BJ (cell line): ENCODE data around the gene SPEG. TPM values are rescaled to one million over a fixed set of nuclear protein-coding genes. Genes with fewer than 3 reads are reported as not detected.
"Not testable (repeated sequence)": the region's sequence is repeated elsewhere in the genome, so short reads cannot be mapped to it uniquely, and the experiment has no call there.

Experiments
- CTCF ChIA-PET: fragments of 350-600 bp; formaldehyde crosslinking; extraction: SDS; loops from one replicate; lab custom pipeline; 2021; ENCODE audit warnings: antibody characterized with exemption, inconsistent platforms; lab: Yijun Ruan, JAX
- POLR2A ChIA-PET: fragments of 300-600 bp; sonication (Branson Sonifier 250); formaldehyde crosslinking; extraction: SDS; loops from one replicate; lab custom pipeline; 2021; ENCODE audit warnings: antibody characterized with exemption; lab: Charles Lee
- DNase-seq: peaks from one replicate; pipeline ENCODE4 v3.0.0-alpha.2; 2011; ENCODE audit warnings: low read depth
- H3K27me3 ChIP-seq: 2 replicates; pipeline ENCODE4 v1.6.0; 2011; ENCODE audit warnings: low read length; ENCODE audit not compliant: control insufficient read depth, insufficient read depth
- H3K36me3 ChIP-seq: 2 replicates; pipeline ENCODE4 v1.5.1; 2011; ENCODE audit warnings: low read length; ENCODE audit not compliant: control insufficient read depth, insufficient read depth
- H3K4me3 ChIP-seq: 2 replicates; pipeline ENCODE4 v1.5.1; 2011; ENCODE audit warnings: low read depth, mild to moderate bottlenecking, control low read depth, low read length
- polyA plus RNA-seq: library from polyadenylated mRNA; depleted of rRNA; stranded (reverse); fragments of >200 nt; gene quantifications from 2 replicates; pipeline ENCODE4 v1.2.3, GENCODE V29; 2011
- TF ChIP-seq, protein P1 (sequence below): IDR thresholded peaks from 2 replicates; pipeline ENCODE4 v1.5.1; 2011; ENCODE audit warnings: low read depth, mild to moderate bottlenecking, control low read depth, inconsistent platforms, low read length, moderate library complexity; ENCODE audit not compliant: insufficient read depth

SPEG gene
- polyA plus RNA-seq, 1 experiment: 69.9 TPM

DNA sequence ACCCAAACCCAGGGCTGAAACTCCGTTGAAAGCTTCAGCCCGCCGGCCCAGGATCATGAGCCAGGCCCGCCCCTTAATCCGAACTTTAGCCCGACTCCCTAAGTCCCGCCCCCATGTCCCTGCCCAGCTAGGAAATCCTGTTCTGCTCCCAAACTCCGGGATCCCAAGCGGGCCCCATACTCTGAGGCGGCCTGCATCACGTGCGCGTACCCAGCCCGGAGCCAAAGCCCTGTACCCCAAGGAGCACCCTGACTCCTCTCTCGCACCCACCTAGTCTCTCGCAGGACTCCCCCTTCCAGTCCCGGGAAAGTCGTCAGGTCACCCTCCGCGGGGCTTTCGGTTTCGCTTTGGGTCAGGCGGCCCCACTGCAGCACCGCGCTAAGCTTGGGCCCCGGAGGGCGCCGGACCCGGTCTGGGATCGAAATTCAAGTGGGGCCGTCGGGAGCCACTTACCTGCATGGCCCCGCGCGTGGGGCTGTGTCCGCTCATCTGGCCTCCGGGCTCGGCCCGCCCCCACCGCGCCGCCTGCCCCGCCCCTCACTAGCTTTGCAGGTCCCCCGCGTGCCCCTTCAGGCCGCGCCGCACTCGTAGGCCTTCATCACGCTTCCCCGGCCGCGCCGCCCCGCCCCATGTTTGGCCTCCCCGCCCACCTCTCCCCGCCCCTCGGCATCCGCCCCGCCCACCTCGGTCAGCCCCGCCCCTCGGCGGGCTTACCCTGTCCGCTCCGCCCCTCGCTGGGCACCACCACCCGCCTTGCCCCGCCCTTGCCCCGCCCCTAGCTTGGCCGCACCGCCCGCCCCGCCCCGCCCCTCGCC, 47.1 kb upstream of the SPEG start, which contains the start of gene DNPEP:
Gene DNPEP, minus strand, starts transcription at position 607 of the 815 bp plus-strand sequence. Its CDS starts 118 bp downstream, at position 489.
- CTCF ChIA-PET: interaction anchor here (0.6 to 6.2 kb wide), 14 partner anchors 9 to 1383 kb away, joined by 3 to 60 read pairs (median 4); no protein-coding TSS in a partner anchor
- Histone ChIP-seq H3K27me3 (no peaks in the 10 kb centered on the region), H3K4me3 (peak within 1 kb of the TSS; percentile 81), H3K36me3 (peaks cover 26% of the 10 kb centered on the region)
- DNase-seq: peak; percentile 17
- POLR2A ChIA-PET: interaction anchor here (0.5 to 0.7 kb wide), 10 partner anchors 8 to 511 kb away, joined by 3 to 12 read pairs (median 4); partner anchors contain the start of gene DNAJB2
- TF ChIP-seq, protein P1, sequence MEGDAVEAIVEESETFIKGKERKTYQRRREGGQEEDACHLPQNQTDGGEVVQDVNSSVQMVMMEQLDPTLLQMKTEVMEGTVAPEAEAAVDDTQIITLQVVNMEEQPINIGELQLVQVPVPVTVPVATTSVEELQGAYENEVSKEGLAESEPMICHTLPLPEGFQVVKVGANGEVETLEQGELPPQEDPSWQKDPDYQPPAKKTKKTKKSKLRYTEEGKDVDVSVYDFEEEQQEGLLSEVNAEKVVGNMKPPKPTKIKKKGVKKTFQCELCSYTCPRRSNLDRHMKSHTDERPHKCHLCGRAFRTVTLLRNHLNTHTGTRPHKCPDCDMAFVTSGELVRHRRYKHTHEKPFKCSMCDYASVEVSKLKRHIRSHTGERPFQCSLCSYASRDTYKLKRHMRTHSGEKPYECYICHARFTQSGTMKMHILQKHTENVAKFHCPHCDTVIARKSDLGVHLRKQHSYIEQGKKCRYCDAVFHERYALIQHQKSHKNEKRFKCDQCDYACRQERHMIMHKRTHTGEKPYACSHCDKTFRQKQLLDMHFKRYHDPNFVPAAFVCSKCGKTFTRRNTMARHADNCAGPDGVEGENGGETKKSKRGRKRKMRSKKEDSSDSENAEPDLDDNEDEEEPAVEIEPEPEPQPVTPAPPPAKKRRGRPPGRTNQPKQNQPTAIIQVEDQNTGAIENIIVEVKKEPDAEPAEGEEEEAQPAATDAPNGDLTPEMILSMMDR: no peak

DNA sequence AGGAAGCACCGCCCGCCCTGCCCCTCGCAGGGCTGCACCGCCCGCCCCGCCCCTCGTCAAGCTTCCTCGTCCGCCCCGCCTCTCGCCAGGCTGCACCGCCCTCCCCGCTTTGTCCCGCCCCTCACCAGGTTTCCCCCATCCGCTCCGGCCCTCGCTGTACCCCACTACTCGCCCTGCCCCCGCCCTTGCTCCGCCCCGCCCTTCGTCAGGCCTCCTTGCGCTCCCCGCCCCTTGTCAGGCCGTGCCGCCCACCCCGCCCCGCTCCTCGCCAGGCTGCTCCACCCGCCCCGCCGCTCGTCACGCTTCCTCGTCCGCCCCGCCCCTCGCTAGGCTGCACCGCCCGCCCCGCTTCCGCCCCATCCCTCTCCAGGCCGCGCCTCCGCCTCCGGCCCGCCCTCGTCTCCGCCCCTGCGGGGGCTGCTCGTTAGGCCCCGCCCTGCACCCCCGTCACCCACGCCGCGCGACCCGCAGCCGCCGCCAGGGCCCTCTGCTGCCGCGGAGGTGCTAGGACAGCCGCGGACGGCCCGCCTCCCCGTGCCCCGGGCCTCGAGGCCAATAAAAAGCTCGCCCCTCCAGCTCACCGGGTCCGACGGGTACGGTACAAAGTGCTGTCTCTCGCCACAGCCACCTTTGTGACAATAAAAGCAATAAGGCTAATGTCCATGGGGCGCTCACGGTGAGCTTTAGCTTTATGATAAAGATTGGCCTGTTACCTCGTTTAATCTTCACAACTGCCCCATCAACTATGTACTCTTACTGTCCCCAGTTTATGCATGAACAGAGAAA, 46.3 kb upstream of the SPEG start:
- Histone ChIP-seq H3K27me3 (no peaks in the 10 kb centered on the region), H3K4me3 (peak overlapping the region; percentile 42), H3K36me3 (peaks cover 22% of the 10 kb centered on the region)
- POLR2A ChIA-PET: interaction anchor here (0.5 to 0.7 kb wide), 9 partner anchors 11 to 512 kb away, joined by 3 to 12 read pairs (median 4); partner anchors contain the start of gene DNAJB2
- CTCF ChIA-PET: interaction anchor here (0.6 to 6.2 kb wide), 20 partner anchors 10 to 393 kb away, joined by 3 to 60 read pairs (median 4); partner anchors contain the start of gene OBSL1
- DNase-seq: peak; percentile 69
- TF ChIP-seq, protein P1: peak; percentile 43

DNA sequence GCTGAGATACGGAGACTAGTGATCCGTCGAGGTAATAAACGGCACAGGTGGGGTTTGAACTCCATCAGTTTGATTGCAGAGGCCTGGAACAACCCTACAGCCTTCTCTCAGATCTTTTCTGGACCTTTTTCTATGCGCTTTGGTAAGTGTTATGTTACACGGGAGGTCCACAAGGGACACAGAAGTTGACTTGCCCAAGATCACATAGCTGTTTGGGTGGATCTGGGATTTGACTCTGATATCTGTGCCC, 45.8 kb upstream of the SPEG start:
- Histone ChIP-seq H3K4me3 (peak overlapping the region; percentile 30), H3K36me3 (peaks cover 18% of the 10 kb centered on the region), H3K27me3 (no peaks in the 10 kb centered on the region)
- ChIA-PET CTCF (interaction anchor here (0.8 to 6.2 kb wide), 15 partner anchors 11 to 394 kb away, joined by 3 to 60 read pairs (median 3); partner anchors contain the start of gene OBSL1), POLR2A (interaction anchor here (0.6 kb wide), 1 partner anchor 166 kb away, joined by 4 read pairs; no protein-coding TSS in a partner anchor)
- TF ChIP-seq, protein P1: no peak
- DNase-seq: no peak

DNA sequence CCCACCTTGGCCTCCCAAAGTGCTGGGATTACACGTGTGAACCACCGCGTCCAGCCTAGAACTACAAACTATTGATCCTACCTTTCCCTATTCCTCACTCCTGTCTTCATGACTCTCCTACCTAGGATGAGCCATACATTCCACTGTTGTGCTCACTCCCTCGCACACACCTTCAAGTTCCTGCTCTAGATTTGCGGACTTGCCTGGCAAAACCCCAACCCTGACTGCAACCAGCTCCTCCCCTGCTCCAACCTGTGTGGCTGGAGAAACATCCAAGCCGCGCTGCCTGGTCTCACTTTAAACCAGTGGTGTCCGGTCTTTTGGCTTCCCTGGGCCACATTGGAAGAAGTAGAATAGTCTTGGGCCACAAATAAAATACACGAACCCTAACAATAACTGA, 41.9 kb upstream of the SPEG start:
- ChIA-PET POLR2A (no interaction called here), CTCF (interaction anchor here (1.0 to 2.5 kb wide), 9 partner anchors 10 to 138 kb away, joined by 3 to 18 read pairs (median 4); no protein-coding TSS in a partner anchor)
- Histone ChIP-seq H3K27me3 (no peaks in the 10 kb centered on the region), H3K36me3 (no peaks in the 10 kb centered on the region), H3K4me3 (no peak overlapping the region)
- no peak for DNase-seq
- TF ChIP-seq, protein P1: no peak

DNA sequence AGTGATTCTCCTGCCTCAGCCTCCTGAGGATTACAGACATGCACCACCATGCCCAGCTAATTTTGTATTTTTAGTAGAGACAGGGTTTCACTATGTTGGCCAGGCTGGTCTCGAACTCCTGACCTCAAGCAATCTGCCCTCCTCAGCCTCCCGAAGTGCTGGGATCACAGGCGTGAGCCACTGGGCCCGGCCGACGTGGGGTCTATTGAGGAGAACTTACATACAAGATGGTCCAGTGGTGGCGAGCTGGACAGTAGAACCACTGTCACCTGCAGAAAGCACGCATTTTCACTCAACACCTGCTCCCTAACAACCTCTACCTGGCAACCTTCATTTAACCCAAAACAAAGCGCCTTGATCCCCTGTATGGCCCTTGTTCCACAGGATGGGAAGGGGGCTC, 39.6 kb upstream of the SPEG start:
- POLR2A ChIA-PET: interaction anchor here (0.6 kb wide), 2 partner anchors 8 to 115 kb away, joined by 3 to 10 read pairs; partner anchors contain the start of gene DNPEP
- H3K4me3 ChIP-seq, H3K36me3 ChIP-seq, H3K27me3 ChIP-seq, DNase-seq: not testable (repeated sequence)
- CTCF ChIA-PET: interaction anchor here (1.0 to 2.5 kb wide), 4 partner anchors 64 to 135 kb away, joined by 3 to 7 read pairs (median 4); partner anchors contain the start of gene GMPPA
